Large intestine (tissue), 3 donors: Measurements from ENCODE around the gene KLHL2. TPM values are rescaled to one million over a fixed set of nuclear protein-coding genes. Genes with fewer than 3 reads are reported as not detected.
"Not testable (repeated sequence)": the region's sequence is repeated elsewhere in the genome, so short reads cannot be mapped to it uniquely, and the experiment has no call there.

Experiments
- DNase-seq, 2 donors: peaks; one replicate each; pipeline versions ENCODE4 v3.0.0 to v3.0.0-alpha.2; 2013
- H3K27ac ChIP-seq: one replicate; pipeline ENCODE4 v1.5.1; 2013; ENCODE audit warnings: low read length
- H3K27me3 ChIP-seq: 2 replicates; pipeline ENCODE4 v1.6.1; 2013; ENCODE audit warnings: low read length; ENCODE audit not compliant: control insufficient read depth, insufficient read depth
- H3K36me3 ChIP-seq: 2 replicates; pipeline ENCODE4 v1.6.1; 2013; ENCODE audit warnings: low read length; ENCODE audit not compliant: control insufficient read depth, insufficient read depth
- H3K4me1 ChIP-seq: one replicate; pipeline ENCODE4 v1.6.1; 2013; ENCODE audit warnings: low read length; ENCODE audit not compliant: control insufficient read depth, insufficient read depth
- H3K4me3 ChIP-seq: one replicate; pipeline ENCODE4 v1.5.1; 2013; ENCODE audit warnings: low read length
- H3K9me3 ChIP-seq: one replicate; pipeline ENCODE4 v1.6.1; 2013; ENCODE audit warnings: mild to moderate bottlenecking, low read depth, low read length, moderate library complexity; ENCODE audit not compliant: control insufficient read depth
- WGBS: methylation state at CpG from one replicate; pipeline ENCODE4 v1.1.5; 2013; ENCODE audit warnings: low lambda C conversion rate; ENCODE audit not compliant: insufficient coverage; 5-methylcytosine and 5-hydroxymethylcytosine counted together
- polyA plus RNA-seq: library from polyadenylated mRNA; unstranded; fragments of 120-200 nt; gene quantifications from one replicate; pipeline ENCODE4 v1.2.1, GENCODE V29; 2013

The KLHL2 gene
- polyA plus RNA-seq, 1 donor: 15.0 TPM

DNA sequence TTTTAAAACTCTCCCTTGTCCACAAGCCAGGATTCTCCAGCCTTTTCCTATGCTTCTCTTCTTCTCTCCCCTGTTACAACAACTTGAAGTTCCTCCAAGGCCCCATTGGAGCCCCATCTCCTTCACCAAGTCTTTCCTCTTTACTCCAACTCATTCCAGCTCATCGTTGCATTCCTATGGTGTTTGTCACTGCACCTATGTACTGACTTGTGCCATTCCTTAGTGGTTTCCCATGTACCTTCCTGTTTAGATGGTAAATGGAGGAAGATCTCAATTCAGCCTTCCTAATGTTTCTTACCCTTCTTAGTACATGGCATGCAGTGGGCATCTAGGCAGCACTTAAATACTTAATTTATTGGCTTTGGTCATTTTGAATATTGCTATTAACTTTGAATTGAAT lies 6.0 kb downstream of the KLHL2 start:
- H3K9me3 ChIP-seq, H3K36me3 ChIP-seq, H3K27ac ChIP-seq, DNase-seq, H3K4me1 ChIP-seq, H3K4me3 ChIP-seq, H3K27me3 ChIP-seq: not testable (repeated sequence)
- WGBS: no CpG with 5 or more reads among the region's 1 CpG

DNA sequence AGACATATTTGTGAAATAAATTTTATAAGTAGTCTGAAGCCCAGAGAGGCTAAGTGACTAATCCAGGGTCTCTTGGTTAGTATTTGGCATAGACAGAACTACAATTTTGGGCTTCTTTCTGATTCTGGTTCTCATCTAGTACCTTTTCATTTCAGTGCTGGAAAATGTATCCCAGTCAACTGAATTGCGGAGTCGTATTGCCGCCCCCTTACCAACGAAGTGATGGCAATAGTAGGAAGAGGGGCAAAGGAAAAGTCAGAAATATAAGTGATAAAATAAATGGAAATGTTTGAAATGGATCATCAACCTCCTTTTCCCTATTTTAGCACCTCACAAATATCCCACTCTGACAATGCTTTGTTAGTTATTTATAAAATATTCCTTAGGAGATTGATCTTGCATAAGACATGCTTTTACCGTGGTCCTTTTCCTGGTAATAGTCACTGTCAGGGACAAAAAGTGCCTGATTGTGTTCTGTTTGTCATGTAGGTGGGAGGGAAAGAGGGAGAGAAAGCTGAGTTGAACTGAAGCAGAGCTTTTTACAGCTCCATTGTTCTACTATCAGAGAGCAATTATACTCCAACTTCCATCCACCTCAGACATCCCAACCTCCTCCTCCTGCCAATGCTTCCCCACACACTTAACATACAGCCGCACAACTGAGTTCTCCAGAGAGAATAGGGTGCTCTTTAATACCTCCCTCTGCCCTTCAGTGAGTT lies 6.8 kb downstream of the KLHL2 start:
- H3K27ac ChIP-seq, H3K9me3 ChIP-seq, H3K36me3 ChIP-seq, H3K4me1 ChIP-seq, H3K4me3 ChIP-seq, DNase-seq, H3K27me3 ChIP-seq: not testable (repeated sequence)
- WGBS: 90% methylated on average over 2 of the region's 6 CpGs

DNA sequence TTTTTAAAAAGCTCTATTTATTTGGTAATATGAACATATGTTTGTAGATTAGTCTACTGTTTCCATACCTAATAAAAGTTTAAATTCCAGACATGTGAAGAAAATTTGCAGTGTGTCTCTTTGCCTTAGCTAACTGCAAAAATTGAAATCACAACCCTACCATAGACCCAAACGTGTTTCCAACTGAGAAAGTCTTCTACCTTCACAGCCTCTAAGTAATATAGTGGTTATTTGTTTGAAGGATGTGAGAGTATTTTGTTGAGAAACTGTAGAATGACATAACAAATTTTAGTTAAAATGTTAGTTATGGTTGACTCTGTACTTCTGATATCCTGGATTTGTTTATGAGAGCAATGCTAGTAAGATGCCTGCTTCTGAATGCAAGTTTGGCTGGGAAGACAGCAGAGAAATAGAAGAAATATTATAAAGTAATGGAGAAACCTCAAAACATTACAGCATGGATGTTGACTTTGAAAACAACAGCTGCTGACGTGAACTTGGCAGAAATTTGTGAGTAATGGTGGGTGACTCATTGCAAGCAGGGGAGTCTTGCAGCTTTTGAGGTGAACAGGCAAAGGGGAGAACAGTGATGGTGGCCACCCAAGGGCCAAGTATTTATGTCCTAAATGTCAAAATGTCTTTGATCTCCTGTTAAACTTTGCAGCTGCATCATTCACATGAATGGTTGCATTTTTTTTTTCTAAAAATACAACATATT lies 7.8 kb downstream of the KLHL2 start:
- no CpG with 5 or more reads among the region's 2 CpGs for WGBS
- not testable (repeated sequence) for H3K4me1 ChIP-seq, H3K27ac ChIP-seq

DNA sequence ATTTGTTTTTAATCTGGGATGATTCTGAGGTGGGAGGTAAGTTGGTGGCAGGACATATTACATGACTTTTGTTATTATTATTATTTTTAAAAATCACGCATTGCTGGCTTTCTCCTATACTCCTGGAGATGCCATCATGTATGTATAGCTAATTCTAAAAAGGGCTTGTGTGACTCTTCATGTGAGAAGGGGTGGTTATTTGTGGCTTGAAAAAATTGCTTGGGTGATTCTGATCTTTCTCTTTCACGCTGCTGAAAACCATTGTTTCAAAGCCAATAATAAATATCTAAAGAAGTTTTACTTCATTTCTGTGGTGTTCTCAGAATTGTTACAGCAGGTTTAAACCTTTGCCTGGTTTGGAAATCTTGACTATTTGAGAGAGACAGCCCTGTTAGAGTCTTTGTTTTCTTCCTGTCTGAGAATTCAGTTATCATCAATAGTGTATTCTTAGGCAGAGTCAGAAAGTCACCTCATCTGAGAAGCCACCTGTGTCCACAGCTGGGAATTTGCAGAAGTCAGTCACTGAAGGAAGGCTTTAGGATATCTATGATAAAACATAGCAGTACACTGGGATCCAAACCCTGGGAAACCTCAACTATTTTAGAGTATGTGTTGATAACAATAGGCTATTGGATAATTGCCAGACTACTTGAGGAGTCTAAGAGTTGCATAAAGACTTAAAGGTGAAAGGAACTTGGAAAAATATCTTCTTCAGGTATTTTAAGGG lies 8.6 kb downstream of the KLHL2 start:
- H3K9me3 ChIP-seq, H3K4me1 ChIP-seq, H3K27me3 ChIP-seq, DNase-seq, H3K36me3 ChIP-seq, H3K4me3 ChIP-seq, H3K27ac ChIP-seq: not testable (repeated sequence)
- WGBS: no CpG with 5 or more reads among the region's 2 CpGs

More for the DNA sequence above, 7.8 kb downstream of the KLHL2 start:
- H3K9me3 ChIP-seq, H3K36me3 ChIP-seq, H3K4me3 ChIP-seq, H3K27me3 ChIP-seq, DNase-seq: not testable (repeated sequence)

DNA sequence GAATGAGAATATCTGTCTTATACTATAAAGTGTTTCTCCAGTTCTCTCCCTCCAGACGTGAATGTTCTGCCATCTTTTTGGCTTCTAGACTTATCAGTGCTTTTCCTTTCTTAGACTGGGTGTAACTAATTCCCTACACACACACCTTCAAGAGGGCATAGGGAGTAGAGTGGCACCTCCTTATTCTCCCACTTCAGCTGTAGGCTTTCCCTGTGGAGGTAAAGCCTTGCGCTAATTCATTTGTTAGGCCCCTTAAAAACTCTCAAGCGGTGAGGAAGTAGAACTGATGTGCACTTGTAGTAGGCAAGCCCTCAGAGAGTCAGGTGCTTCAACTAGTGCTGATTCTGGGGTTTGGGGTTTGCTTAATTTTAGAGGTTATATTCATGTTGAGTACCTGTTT lies 10.0 kb downstream of the KLHL2 start:
- Histone ChIP-seq H3K27ac (no peak overlapping the region), H3K36me3 (no peaks in the 10 kb centered on the region), H3K4me3 (no peak overlapping the region), H3K9me3 (no peaks in the 10 kb centered on the region), H3K27me3 (no peaks in the 10 kb centered on the region), H3K4me1 (no peaks in the 10 kb centered on the region)
- WGBS: no CpG with 5 or more reads among the region's 3 CpGs
- DNase-seq: no peak

DNA sequence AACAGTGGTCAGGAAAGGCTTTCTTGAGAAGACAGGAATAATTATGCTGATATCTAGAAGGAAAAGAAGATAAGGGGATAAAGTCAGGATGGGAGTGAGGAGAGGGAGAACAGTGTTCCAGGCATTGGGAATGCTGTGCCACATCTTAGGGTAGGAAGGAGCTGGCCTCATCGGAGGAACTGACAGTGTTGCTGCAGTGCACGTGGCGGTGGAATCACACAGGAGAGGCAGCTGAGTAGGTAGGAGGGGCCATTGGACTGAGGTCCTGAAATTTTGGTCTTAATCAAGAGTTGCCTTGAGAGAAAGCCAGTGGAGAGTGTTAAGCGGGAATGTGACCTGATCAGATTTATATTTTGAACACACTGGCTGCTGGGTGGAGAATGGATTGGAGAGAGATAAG lies 13.9 kb downstream of the KLHL2 start:
- H3K27me3 ChIP-seq, DNase-seq, H3K9me3 ChIP-seq, H3K4me3 ChIP-seq, H3K4me1 ChIP-seq, H3K27ac ChIP-seq, H3K36me3 ChIP-seq: not testable (repeated sequence)
- no CpG with 5 or more reads among the region's 4 CpGs for WGBS

DNA sequence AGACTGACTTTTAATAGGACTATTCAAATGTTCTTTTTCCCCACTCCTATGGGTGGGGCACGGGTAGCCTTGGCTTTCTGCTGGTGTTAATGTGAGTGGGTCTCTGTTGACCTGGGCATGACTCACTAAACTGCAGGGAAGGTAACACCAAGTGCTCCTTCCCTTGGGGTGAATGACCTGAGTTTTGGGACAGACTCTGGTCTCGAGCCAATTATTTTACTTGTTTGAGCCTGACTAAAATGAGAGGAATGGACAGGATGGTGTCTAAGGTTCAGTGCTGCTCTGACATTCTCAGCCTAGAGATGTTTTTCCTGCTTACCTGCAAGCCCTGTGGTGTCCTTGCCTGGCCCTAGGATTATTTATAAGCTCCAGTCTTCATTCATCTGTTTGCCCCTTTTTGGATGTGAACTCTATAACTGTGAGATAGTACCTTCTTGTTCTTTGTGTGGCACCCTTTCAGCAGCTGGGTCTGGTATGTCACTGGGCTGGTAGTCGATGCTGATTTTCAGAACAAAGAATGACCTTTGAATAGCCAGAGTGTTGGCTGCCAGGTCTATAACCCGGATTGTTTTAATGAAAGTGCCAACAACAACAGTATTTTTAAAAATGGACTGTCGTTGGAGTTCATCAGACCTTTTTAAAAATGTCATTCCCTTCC lies 14.8 kb downstream of the KLHL2 start:
- not testable (repeated sequence) for H3K9me3 ChIP-seq, H3K4me3 ChIP-seq, H3K4me1 ChIP-seq, DNase-seq, H3K27me3 ChIP-seq, H3K36me3 ChIP-seq, H3K27ac ChIP-seq
- WGBS: no CpG with 5 or more reads among the region's 5 CpGs

DNA sequence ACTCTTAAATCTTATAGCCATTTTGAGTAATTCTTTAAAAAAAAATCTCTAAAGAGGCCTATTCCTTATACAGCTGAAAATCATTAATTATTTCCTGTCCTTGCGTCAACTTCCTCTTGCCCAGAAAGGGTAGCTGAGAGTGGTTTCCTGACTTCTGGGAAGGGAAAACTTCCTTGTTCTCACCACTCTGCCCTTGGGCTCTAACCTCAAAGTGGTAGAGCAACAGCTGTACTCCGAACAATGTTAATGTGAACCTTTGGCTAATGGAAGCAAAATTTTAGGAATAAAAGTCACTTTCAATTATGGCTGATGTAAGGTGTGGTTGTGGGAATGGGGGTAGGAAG lies 15.3 kb downstream of the KLHL2 start:
- WGBS: no CpG with 5 or more reads among the region's 2 CpGs
- Histone ChIP-seq H3K36me3 (no peaks in the 10 kb centered on the region), H3K4me1 (no peaks in the 10 kb centered on the region), H3K9me3 (no peaks in the 10 kb centered on the region), H3K4me3 (no peak overlapping the region), H3K27ac (no peak overlapping the region), H3K27me3 (no peaks in the 10 kb centered on the region)
- DNase-seq: no peak

DNA sequence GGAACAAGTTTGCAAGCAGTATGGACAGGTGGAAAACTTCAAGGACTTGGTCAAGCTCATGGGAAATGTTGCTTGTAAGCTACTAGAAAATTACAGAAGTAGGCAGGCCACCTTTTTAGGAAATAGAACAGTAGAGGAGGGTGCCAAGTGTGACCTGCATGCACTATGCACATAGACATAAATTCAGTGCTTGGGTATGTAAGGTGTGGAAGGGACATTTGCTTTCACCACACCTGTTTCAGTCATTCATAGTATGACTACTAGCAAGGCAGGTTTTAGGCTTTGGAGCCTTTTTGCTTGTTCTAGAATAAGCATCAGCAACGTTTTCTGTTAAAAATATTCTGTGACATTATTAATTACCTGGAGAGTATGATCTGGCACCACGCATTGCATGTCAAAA lies 20.0 kb downstream of the KLHL2 start:
- no CpG with 5 or more reads among the region's 2 CpGs for WGBS
- H3K27ac ChIP-seq, H3K9me3 ChIP-seq: not testable (repeated sequence)

DNA sequence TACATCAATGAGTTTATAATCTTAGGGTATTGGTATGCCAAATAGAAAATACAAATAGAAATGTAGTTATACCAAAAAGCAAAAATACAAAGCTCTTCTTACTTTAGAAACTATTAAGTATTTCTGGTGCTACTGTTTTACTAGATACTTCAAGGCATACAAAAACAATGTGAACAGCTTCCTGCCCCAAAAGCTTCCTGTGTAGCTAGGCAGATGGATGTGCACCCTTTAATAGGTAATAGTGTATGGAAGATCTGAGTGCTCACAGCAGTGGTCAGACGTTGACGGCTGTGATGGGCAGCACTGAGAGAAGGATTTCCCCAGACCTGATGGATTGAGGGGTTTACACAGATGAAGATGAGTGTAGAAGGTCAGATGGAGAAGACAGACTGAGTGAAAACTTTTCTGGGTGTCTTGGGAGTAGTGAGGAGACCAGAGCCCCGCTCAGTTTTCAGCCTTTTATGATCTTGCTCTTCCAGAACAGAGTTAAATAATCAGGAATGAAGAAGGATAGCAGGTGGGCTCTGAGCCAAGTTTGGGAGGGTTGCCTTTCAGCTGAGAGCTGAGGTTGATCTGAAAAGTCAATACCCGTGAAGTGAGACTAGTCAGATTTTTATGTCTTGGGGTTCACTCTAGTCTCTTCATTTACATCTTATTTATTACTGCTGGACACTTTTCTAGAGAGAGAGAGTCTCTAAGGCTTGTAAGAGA lies 22.3 kb downstream of the KLHL2 start:
- not testable (repeated sequence) for H3K36me3 ChIP-seq, H3K4me1 ChIP-seq, H3K9me3 ChIP-seq, H3K27me3 ChIP-seq, H3K27ac ChIP-seq, DNase-seq, H3K4me3 ChIP-seq
- WGBS: no CpG with 5 or more reads among the region's 4 CpGs

More for the DNA sequence above, 20.0 kb downstream of the KLHL2 start:
- not testable (repeated sequence) for H3K4me1 ChIP-seq, H3K27me3 ChIP-seq, H3K36me3 ChIP-seq, DNase-seq, H3K4me3 ChIP-seq
